Lower leg skin (tissue), 3 donors: Measurements from ENCODE around the gene PLK5.

Experiments
- POLR2A ChIP-seq, 2 donors: fragments of 450-650 bp; IDR thresholded peaks; one replicate each; pipeline ENCODE4 v1.6.1; 2016 to 2017; ENCODE audit warnings: antibody characterized with exemption in 2 of 2, mild to moderate bottlenecking in 1 of 2, moderate library complexity in 1 of 2
- TF ChIP-seq, protein P1 (sequence below), 3 donors: fragments of 450-650 bp; IDR thresholded peaks; one replicate each; pipeline ENCODE4 v1.5.1; 2016; ENCODE audit warnings: antibody characterized with exemption in 3 of 3, mild to moderate bottlenecking in 3 of 3, moderate library complexity in 2 of 3

DNA sequence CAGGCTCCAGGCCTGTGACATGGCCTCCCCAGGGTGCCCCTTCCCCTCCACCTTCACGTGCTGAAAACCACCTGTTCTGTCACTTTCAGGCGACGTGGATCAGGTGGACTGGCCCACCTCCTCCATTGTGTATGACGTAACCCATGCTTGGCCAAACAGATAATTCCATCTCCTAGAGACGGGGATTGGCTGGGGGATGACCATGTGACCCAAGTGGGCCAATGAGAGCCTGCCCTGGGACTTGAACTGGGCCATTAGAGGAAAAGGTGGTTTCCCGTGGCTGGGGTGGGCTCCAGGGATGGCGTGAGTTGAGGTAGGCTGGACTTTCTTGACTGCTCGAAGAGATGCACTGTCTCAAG, 7.5 kb upstream of the PLK5 start:
- TF ChIP-seq POLR2A (IDR thresholded peaks at IDR 0.05) = no peak
- TF ChIP-seq, protein P1, sequence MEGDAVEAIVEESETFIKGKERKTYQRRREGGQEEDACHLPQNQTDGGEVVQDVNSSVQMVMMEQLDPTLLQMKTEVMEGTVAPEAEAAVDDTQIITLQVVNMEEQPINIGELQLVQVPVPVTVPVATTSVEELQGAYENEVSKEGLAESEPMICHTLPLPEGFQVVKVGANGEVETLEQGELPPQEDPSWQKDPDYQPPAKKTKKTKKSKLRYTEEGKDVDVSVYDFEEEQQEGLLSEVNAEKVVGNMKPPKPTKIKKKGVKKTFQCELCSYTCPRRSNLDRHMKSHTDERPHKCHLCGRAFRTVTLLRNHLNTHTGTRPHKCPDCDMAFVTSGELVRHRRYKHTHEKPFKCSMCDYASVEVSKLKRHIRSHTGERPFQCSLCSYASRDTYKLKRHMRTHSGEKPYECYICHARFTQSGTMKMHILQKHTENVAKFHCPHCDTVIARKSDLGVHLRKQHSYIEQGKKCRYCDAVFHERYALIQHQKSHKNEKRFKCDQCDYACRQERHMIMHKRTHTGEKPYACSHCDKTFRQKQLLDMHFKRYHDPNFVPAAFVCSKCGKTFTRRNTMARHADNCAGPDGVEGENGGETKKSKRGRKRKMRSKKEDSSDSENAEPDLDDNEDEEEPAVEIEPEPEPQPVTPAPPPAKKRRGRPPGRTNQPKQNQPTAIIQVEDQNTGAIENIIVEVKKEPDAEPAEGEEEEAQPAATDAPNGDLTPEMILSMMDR (IDR thresholded peaks at IDR 0.05) = no peak
